ENCODE measurements around the gene NFATC1.

The NFATC1 gene

DNA sequence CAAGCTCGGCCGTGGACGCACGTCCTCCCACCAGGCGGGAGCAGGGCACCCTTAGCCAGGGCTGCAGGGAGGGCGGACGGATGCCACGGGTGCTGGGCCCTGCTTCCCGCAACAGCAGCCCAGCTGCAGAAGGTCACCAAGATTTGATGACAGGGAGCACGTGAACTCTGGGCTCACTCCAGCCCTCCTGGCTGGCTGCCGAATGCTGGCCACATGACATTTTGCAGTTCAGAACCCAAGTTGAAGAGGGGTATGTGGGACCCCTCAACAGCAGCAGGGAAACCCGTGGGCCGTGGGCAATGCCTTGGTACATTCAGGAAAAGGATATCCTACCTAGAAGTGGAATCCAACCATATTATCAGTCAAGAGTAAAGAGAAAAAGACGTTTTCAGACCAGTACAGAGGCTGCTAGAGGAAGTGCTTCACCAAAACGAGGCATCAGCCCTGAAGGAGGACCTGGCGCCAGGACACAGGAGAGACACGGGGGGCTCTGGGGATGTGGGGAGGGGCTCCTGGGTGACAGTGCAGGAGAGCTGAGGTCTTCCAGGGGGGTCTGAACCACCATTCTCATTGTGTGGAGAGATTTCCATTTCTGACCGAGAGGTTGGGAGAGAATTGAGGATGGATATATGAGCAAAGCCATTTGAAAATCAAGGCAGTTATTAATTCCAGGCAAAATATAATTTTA, 176.5 kb downstream of the NFATC1 start:
- no peak for DNase-seq (ENCODE audit: low read depth in 2 of 2)

DNA sequence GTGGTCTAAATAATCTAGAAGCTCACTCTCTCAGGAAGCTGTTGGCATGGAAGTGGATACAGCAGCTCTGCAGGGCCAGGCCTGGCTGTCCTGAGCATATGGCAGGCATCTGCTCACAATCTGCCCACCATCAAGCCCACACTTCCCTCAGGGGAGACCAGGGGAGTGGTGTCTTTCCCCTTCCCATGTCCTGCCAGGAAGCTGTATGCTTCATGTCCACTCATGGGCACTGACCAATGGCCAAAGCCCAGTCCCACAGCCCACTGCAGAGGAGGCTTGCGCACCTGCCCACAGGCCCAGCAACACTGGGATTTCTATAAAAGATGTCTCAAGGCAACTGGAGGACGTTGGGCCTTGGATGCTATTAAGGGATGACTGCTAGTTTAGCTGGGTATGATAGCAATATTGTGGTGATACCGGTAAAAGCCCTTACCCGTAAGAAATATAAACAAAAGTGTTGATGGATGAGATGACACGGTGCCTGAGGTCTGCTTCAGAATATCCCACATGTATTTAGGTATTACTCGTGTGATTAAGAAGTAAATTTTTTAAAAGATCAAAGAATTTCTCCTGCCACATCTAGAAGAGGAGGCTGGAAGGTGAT, 177.2 kb downstream of the NFATC1 start:
- no peak for DNase-seq (ENCODE audit: low read depth in 2 of 2)

DNA sequence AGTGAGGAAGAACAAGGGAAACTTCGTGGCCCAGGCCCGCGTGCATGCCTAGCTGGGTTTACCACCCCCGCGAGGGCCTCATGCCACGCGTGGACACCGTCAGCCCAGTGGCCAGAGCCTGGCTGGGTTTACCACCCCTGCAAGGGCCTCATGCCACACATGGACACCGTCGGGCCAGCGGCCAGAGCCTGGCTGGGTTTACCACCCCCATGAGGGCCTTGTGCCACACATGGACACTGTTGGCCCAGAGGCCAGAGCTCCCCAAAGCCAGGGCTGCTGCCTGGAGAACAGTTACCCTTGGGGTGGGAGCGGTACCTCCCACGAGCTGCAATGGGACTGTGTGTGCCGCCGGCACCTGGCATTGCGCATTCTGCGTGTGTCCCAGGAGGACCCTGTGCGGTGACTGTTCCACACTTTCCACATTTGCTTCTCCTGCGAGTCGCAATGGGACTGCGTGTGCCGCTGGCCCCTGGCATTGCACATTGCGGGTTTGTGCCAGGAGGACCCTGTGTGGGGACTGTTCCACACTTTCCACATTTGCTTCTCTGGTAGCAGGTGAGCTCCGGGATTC, 178.3 kb downstream of the NFATC1 start:
- DNase-seq (ENCODE audit: low read depth in 2 of 2), result no peak

DNA sequence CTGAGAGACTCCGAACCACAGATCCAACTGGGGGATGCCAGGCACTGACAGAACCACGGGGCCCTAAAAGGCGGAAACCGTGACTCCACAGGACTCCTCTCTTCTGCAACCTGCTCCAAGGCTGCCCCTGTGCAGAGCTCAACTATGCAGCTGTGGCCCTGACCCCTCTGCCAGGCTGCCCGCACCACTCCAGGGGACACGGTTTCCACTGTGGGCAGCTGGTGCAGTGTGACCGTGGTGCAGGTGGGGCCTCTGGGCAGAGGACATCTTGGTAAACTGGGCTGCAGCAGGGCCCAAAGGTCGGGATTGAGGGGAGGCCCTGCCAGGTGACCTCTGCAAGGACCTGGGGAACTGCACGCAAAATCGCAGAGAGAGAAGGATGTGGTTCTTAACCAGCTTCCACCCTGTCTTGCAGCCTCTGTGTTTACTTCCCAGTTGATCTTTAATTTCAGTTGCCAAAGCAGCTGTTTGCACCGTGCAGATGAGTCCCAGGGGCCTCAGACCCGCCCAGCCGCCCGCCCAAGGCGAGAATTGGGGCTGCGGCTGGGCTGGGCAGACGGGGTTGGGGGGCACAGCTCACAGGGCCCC, 179.3 kb downstream of the NFATC1 start:
- no peak for DNase-seq (ENCODE audit: low read depth in 2 of 2)

DNA sequence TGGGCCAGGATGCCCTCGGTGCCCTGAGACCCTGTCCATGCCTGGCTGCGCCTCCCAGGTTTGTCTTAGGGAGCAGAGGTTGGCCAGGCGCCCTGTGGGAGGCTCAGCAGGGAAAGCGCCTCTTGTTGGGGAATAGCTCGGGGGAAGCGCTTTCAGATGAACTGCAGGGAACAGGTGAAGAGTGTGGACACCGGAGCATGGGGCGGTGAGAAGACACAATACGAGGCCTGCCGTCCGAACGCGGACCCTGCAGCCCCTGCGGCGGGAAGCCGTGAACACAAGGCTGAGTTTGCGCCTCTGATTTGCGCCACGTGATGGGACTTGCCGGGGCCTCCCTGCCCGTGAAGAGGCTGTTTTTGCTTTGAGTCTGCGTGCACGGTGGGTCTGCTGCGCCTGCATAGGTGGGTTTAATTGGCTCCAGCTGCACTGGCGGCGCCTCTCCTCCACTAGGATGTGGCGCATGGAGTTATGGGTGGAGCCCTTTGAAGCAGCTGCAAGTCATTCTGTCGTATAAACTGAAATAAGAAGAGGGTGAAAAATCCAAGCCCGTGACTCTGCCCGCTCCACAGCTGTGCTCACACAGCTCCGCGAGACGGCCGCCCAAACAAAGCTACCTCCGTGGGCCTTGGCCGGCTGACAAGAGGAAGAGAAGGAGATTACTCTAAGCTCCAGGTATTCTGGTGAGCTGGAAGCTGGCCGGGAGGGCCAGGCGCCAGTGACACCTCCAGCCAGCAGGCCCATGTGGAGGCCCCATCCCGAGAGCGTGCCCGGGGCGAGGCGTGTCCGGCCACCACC, 180.4 kb downstream of the NFATC1 start:
- DNase-seq (ENCODE audit: low read depth in 2 of 2), result peak; percentile 44 to 52

DNA sequence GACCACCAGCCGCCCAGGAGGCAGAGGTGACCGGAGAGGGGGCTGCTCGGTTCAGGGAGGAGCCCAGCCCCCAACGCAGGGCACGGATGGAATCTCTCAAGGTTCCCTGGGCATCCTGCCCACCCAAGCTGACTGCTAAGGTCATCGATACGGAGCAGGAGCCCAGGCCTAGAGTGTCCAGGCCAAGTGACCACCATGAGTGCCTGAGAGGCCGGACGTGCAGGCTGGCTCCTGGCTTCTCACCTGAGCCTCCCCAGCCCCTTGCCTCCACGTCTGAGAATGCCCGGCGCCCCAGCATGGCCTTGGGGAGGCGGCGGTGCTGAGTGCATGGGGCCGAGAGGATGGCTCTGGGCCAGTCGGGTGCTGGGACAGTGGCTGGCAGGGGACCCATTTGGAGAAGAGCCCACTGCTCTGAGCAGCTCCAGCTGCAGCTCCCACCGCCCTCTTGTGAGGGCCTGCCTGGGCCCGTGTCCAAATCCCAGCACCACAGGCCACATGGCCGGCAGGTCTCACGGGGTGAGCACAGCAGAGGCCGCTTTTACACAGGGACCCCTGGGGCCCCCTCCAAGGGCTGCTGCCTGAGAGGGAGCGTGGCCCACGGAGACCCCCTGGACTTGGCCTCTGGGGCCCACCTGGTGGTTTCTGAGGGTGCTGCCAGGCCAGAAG, 181.1 kb downstream of the NFATC1 start:
- DNase-seq (ENCODE audit: low read depth in 2 of 2), result no peak

DNA sequence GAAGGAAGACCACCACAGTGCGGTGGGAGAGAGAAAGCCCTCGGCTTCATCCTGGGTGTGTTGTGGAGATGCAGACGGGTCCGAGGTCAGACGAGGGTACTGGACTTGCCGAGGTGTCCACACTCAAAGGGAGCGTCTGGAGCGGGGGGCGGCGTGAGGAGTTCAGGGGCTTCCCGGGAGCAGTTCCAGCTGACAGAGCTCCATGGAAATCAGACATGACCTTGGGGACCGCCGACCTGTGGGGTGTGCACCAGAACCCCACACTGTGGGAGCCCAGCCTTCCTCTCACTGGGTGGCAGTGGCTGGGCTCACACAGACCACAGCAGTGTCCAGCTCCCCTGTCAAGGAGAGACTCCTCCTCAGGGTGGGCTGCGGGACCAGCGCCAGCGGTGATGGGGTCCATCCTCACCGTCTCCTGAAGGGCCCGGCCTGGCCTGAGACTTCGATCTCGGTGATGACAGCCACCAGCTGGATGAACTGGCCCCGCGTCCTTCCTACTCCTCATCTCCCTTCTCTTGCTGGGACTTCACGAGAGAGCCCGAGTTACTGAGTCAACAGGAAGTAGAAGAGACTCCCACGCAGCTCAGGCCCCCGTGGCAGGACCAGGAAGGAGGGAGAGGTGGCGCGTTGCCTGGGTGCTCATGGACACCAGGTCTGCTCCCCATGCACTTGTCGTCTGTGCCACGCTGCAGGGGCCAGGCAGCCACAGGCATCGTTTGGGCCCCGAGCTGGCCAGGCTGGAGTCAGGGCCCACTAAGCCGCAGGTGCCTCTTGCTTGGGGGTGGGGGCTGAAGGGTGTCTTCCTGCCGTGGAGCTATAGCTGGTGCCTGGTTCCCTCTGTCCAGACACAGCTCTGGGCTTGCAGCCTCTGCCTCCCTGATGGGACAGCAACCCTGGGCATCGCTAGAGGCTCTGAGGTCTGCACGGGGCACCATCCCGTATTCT, 182.0 kb downstream of the NFATC1 start:
- DNase-seq (ENCODE audit: low read depth in 2 of 2), result no peak

DNA sequence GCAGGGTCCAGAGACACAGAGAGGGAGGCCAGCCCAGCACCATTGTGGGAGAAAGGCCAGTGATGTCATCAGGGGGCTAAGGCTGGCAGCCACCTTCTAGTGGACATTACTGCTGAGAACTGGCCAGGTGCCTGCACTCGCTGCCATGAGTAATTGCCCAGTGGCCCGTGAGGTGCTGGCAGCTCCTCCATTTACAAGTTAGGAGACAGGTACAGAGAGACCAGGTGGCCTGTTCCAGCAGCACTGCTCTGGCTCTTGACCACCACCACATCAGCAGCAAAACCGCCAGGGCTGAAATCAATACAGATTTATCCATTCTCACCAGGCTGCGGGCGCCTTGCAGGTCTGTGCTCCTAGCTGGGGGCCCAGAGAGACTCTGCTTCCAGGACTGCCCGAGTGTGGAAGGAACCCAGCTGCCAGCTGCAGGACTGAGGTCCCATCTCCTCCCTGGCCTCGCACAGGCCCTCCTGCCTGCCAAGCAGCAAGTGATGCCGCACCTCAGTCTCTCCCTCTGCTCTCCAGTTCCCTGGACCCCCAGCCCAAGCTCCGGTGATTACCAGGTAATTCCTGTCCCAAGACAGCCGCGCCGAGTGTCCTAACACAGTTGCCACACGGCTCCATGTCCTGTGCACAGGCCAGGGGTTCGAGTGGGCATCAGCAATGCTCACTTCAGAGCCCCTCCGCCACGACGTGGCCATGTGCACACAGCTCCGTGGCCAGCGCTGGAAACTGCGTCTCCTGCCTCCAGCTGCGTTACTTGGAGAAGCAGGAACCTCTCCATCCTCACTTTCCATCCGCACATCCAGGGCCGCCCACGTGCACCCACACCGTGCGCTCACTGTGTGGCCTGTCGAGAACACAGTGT, 182.9 kb downstream of the NFATC1 start:
- DNase-seq (ENCODE audit: low read depth in 2 of 2), result no peak

Data from fibroblast of skin of left quadriceps (primary cell).